Panc1 (cell line): Measurements from ENCODE around the gene LRP3.

Experiments used
- POLR2AphosphoS5 ChIP-seq: IDR thresholded peaks from 2 replicates; pipeline ENCODE4 v1.6.1; 2012; ENCODE audit warnings: mild to moderate bottlenecking, low read depth, low read length, moderate library complexity
- REST ChIP-seq, 2 experiments: IDR thresholded peaks; 2 replicates each; pipeline ENCODE4 v1.6.1; 2011 to 2012; ENCODE audit warnings: low read depth in 2 of 2, control low read depth in 1 of 2, low read length in 1 of 2, mild to moderate bottlenecking in 1 of 2, moderate library complexity in 1 of 2; ENCODE audit not compliant: insufficient read depth in 1 of 2
- SIN3A ChIP-seq: IDR thresholded peaks from 2 replicates; pipeline ENCODE4 v1.6.1; 2012; ENCODE audit warnings: low read depth, mild to moderate bottlenecking, low read length, moderate library complexity, borderline replicate concordance; ENCODE audit not compliant: insufficient read depth
- TCF7L2 ChIP-seq: IDR thresholded peaks from 2 replicates; pipeline ENCODE4 v1.6.1; 2011; ENCODE audit warnings: mild to moderate bottlenecking, low read depth, low read length, inconsistent platforms
- TF ChIP-seq, protein P1 (sequence below): fragments of 450-650 bp; IDR thresholded peaks from 2 replicates; pipeline ENCODE4 v1.5.1; 2017; ENCODE audit warnings: mild to moderate bottlenecking

DNA sequence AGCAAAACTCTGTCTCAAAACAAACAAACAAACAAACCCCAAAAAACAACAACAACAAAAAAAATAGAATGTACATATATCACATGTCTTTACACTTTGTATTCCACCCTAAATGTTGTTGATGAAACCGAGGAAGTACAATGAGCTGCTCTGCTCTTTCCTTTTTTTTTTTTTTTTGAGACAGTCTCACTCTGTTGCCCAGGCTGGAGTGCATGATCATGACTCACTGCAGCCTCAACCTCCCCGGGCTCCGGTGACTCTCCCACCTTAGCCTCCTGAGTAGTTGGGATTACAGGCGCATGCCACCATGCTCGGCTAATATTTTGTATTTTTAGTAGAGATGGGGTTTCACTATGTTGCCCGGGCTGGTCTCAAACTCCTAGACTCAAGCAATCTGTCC lies 30.6 kb upstream of the LRP3 start:
- TF ChIP-seq POLR2AphosphoS5 (no peak), TCF7L2 (no peak), REST (IDR thresholded peaks at IDR 0.05; ENCODE audit: insufficient read depth in 1 of 2, low read depth in 2 of 2, low read length in 1 of 2) (no peak), SIN3A (no peak)
- TF ChIP-seq, protein P1, sequence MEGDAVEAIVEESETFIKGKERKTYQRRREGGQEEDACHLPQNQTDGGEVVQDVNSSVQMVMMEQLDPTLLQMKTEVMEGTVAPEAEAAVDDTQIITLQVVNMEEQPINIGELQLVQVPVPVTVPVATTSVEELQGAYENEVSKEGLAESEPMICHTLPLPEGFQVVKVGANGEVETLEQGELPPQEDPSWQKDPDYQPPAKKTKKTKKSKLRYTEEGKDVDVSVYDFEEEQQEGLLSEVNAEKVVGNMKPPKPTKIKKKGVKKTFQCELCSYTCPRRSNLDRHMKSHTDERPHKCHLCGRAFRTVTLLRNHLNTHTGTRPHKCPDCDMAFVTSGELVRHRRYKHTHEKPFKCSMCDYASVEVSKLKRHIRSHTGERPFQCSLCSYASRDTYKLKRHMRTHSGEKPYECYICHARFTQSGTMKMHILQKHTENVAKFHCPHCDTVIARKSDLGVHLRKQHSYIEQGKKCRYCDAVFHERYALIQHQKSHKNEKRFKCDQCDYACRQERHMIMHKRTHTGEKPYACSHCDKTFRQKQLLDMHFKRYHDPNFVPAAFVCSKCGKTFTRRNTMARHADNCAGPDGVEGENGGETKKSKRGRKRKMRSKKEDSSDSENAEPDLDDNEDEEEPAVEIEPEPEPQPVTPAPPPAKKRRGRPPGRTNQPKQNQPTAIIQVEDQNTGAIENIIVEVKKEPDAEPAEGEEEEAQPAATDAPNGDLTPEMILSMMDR: no peak
